HG03460 (cell line): ENCODE results near the gene C14orf180.

Experiments used
- ATAC-seq: cut with Tn5 transposase; IDR thresholded peaks from one replicate; pipeline ENCODE4 v1.9.1; 2021; ENCODE audit not compliant: unreplicated experiment

The C14orf180 gene

DNA sequence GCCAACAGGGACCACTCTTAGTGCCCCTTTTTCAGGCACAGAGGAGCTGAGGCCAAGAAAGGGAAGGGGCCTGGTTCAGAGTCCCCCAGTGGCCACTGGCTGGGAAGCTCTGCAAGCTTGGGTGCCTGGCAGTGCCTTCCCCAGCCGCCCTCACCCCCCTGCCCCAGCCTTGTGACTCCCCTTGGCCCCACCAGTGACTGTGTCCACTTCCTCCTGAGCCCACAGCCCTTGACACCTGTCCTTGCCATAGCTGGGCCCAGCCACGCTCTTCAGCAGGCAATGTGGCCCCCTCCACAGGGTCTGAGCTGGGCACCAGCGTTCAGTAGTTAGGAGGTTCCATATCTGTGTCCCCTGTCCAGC, 19.0 kb upstream of the C14orf180 start:
- ATAC-seq, result no peak

GRCh38 chr14:104561124-104561557, 18.4 kb upstream of the C14orf180 start:
- ATAC-seq, result no peak

- ATAC-seq, result no peak
These were observed 17.7 kb upstream of the C14orf180 start for GRCh38 chr14:104561632-104562495.

GRCh38 chr14:104562606-104563005, 17.0 kb upstream of the C14orf180 start:
- ATAC-seq, result no peak

- ATAC-seq, result no peak
These were observed 16.3 kb upstream of the C14orf180 start for GRCh38 chr14:104563191-104563741.

DNA sequence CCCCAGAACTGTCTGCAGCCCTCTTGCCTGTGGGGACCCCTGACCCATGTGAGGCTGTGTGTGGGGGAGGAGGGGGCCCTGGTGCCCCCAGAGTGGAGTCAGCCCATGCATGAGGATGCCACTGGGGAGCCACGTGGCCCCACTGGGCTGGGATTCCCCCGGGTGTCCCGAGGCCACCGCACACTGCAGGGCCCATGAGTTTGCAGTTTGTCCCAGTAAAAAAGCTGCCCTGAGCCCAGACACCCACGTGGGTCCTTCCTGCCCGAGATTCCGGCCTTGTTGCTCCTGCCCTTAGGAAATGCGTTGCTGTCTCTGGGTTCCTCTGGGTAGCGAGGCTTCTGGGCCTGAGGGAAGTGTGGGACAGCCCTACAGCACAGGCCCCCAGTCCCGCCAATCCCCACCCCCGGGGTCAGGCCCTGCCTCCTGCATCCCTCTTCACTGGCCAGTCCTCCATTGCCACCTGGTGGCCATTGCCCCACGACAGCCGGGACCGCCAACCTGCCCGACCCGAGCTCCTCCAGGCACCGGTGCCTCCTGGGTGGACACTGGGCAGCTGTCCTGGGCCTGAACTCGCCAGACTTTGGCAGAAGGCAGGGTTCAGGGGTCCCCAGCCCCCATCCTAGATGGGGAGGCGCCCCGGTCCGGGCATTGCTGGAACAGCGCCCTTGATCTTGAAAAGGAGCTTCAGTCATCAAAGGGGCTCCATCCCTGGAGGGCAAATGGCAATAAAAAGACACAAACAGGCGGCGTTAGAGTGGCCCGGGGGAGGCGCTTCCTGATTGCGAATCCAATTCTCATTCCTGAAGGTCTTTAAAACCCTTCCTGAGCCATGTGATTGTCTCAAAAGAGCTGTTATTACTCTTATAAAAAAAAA, 15.6 kb upstream of the C14orf180 start:
- no peak for ATAC-seq

- no peak for ATAC-seq
These were observed 14.6 kb upstream of the C14orf180 start for GRCh38 chr14:104564744-104565679.

DNA sequence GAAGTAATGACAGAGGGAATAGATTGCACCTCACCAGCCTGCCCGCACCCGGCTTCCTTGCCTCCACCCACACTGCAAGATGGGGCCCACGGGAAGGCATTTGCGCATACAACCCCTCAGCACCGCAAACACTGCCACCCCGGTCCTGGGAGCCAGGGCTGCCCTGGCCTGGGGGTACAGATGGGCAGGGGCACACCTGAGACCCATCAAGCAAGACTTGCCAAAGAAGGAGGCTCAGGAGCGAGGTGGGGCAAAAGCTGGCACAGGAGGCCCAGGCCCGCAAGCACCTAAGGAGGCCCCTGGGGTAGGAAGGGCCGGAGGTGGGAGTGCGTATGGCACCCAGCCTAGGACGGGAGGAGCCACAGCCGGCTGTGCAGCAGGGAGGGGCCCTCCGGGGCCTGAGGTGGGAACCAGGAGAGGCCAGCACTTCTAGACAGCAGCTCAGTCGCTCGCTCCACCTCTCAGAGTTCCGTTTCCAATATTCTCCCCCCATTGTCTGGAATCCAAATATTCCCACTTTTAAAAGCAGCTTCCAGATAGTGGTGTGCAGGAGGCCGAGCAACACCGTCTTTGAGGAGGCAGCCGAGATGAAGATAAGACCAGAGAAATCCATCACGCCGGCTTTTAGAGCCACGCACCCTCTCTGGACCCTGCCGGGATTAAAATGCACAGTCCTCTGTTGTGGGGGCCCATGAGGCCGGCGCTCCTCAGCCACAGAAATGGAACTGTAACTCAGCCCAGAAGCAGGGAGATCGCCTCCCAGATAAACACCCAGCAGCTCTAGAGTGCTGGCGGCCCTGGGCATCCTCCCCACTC, 12.2 kb upstream of the C14orf180 start:
- no peak for ATAC-seq

- no peak for ATAC-seq
These were observed 11.7 kb upstream of the C14orf180 start for GRCh38 chr14:104567957-104568225.

DNA sequence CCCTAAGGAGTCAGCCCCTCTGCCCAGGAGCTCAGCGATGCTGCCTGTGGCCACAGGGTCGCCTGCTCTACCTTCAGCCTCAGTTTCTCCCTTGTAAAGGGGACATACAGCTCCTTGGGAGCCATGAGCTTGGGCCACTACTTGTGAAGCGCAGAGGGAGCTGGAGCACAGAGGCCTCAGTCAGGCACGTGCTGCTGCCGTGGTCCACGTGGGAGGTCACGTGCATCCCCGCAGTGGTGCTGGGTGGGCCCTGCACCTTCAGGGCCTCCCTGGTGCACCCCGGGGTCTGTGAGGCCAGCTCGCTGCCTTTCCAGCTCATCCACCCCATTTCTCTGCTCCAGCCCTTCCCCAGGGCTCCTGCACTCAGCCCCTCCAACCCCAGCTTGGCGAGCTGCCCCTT, 10.9 kb upstream of the C14orf180 start:
- ATAC-seq, result no peak

DNA sequence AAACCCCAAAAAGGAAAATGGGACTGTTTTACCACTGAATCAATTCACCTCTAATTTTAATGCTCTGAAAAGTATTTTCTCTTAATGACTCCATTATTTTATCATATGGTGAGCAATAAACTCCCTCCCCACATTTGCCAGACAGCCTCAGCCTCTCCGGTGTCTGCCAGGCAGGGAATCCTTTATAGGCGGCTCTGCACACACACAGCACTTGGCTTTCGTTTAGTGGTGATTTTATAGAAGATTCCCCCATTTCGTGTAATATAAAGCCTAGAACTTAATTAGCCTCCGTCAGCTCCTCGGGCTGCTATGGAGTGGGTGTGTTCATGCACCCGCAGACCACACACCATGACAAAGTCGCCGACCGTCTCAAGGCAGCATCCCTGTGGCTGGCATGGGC, 10.1 kb upstream of the C14orf180 start:
- no peak for ATAC-seq

DNA sequence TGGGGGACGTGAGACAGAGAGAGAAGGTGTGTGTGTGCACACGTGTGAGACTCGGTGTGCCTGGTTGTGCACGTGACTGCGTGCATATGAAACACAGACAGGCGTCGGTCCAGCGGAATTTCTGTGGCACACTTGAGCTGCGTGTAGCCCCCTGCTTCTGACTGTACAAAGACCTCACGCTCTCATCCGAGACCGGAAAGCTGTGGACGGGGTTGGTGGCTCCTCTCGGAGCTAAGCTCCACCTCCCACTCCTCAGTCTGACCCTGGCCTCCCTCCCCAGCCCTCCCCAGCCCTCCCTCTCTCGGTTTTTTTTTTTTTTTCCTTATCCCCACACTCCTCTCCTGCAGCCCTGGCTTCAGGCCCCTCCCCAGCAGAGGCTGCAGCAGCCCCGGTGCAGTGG, 8.3 kb upstream of the C14orf180 start:
- no peak for ATAC-seq

- no peak for ATAC-seq
These were observed 7.4 kb upstream of the C14orf180 start for GRCh38 chr14:104572024-104572626.

- ATAC-seq, result no peak
These were observed 6.9 kb upstream of the C14orf180 start for GRCh38 chr14:104572668-104573067.

- no peak for ATAC-seq
These were observed 5.6 kb upstream of the C14orf180 start for GRCh38 chr14:104573930-104574329.

- ATAC-seq, result no peak
These were observed 5.0 kb upstream of the C14orf180 start for GRCh38 chr14:104574536-104574935.

GRCh38 chr14:104574978-104575583, 4.5 kb upstream of the C14orf180 start:
- no peak for ATAC-seq

DNA sequence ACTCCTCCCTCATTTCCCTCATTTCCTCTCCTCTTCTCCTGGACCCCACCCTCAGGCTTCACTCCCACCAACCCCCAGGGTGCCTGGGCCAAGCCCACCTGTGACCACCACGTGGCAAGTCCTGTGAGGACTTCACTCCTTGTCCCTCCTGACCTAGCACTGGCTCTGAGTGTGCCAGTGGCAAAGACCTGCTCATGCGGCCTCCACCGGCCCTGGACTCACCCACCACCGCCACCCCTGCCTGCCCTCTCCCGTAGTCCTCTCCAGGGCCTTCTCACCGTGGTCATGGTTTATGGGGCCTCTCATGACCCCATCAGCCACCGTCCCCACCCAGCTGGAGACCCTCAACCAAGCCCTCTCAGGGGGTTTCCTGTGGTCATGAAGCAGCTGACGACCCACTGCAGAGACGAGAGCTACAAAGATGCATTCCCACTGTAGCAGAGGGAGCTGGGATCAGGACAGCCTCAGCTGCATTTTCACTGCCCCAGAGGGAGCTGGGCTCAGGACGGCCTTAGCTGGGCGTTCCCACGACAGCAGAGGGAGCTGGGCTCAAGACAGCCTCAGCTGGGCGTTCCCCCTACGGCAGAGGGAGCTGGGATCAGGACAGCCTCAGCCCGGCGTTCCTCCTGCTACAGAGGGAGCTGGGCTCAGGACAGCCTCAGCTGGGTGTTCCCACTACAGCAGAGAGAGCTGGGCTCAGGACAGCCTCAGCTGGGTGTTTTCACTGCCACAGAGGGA, 3.2 kb upstream of the C14orf180 start:
- ATAC-seq, result no peak

DNA sequence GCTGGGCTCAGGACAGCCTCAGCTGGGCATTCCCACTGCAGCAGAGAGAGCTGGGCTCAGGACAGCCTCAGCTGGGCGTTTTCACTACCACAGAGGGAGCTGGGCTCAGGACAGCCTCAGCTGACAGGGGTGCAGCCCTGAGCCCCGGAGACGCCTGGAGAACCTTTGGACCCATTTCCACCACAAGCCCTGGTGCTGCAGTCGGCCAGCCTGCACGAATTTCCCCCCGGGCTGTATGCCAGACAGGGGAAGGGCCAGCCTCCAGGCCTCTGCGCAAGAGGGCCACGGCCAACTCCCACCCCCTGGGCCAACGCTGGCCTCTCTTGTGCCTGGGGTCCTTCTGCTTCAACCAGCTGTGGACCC, 2.6 kb upstream of the C14orf180 start:
- no peak for ATAC-seq
